ENCODE data around the gene DENND2C. TPM values are rescaled to one million over a fixed set of nuclear protein-coding genes. Genes with fewer than 3 reads are reported as not detected.

The DENND2C gene
- total RNA-seq (2016; rRNA removed; fragmentation: Illumina TruSeq; extraction: Trizol) (0.25 and 0.33 TPM in 2 replicates), polyA plus RNA-seq (2011; rRNA removed) (0.07 and 0.08 TPM in 2 replicates), polyA minus RNA-seq (2011; rRNA and poly(A)+ RNA removed; ENCODE audit: low replicate concordance) (0.20 and 3.4 TPM in 2 replicates), Bru-seq, nascent RNA (percentile 30 among the genes with signal in this experiment), BruChase-seq, experiment 1, labeled RNA remaining after a 6-hour chase (percentile 31 among the genes with signal in this experiment), BruChase-seq, experiment 2, labeled RNA remaining after a 2-hour chase (percentile 28 among the genes with signal in this experiment)
- total RNA-seq (2016; cell fraction: cytosol; rRNA removed; fragmentation: Illumina TruSeq; extraction: Trizol; ENCODE audit: low read depth), result 0.09 TPM in 1 of 2 replicates, not detected in the other
- total RNA-seq (2016; cell fraction: insoluble cytoplasmic fraction; rRNA removed; fragmentation: Illumina TruSeq; extraction: Trizol), result 0.26 and 0.28 TPM in 2 replicates
- total RNA-seq (2016; cell fraction: membrane; rRNA removed; fragmentation: Illumina TruSeq; extraction: Trizol), result 0.14 and 0.19 TPM in 2 replicates
- 0.13 and 0.34 TPM in 2 replicates for total RNA-seq (2016; cell fraction: nucleus; rRNA removed; fragmentation: Illumina TruSeq; extraction: Trizol)
- polyA plus RNA-seq (2011; cell fraction: cytosol; rRNA removed), result 0.08 TPM in 2 replicates
- polyA plus RNA-seq (2011; cell fraction: nucleus; rRNA removed), result 0.10 and 0.13 TPM in 2 replicates
- polyA plus RNA-seq (2012), result 0.11 and 0.32 TPM in 2 replicates
- polyA plus RNA-seq (2016; cell fraction: cytosol; fragmentation: Illumina TruSeq; extraction: Trizol; ENCODE audit: low read depth), result not detected in 2 replicates
- 0.10 and 0.14 TPM in 2 replicates for polyA plus RNA-seq (2016; cell fraction: insoluble cytoplasmic fraction; fragmentation: Illumina TruSeq; extraction: Trizol; ENCODE audit: low read depth)
- polyA plus RNA-seq (2016; cell fraction: membrane; fragmentation: Illumina TruSeq; extraction: Trizol; ENCODE audit: low read depth), result 0.09 and 0.16 TPM in 2 replicates
- polyA plus RNA-seq (2016; cell fraction: nucleus; fragmentation: Illumina TruSeq; extraction: Trizol; ENCODE audit: insufficient read depth, low read depth), result 0.22 and 0.60 TPM in 2 replicates
- 0.20 TPM in 1 of 2 replicates, not detected in the other for polyA minus RNA-seq (2011; cell fraction: cytosol; rRNA and poly(A)+ RNA removed)
- 0.12 and 0.26 TPM in 2 replicates for polyA minus RNA-seq (2011; cell fraction: nucleus; rRNA and poly(A)+ RNA removed)
- long read RNA-seq, experiment 1, result 0 reads
- long read RNA-seq, experiment 2, result 0 reads

GRCh38 chr1:114669562-114670082, at the start of gene DENND2C:
Gene DENND2C, minus strand, starts transcription at chr1:114670049. Its CDS starts 44,065 bp downstream, at chr1:114625984.
- DNase-seq (ENCODE audit: low spot score), result no peak
- CTCF ChIA-PET (ENCODE audit: low intra/inter-chr PET ratio, low total read pairs), result interaction anchor here (2.9 kb wide), 1 partner anchor 323 kb away, joined by 12 read pairs; no protein-coding TSS in a partner anchor
- TF ChIP-seq GATAD2A (CRISPR knock-in tag; IDR thresholded peaks at IDR 0.05), result no peak
- TF ChIP-seq NR1H2 (CRISPR knock-in tag; IDR thresholded peaks at IDR 0.05; ENCODE audit: borderline replicate concordance, low read depth), result no peak
- TF ChIP-seq DBP (CRISPR knock-in tag; IDR thresholded peaks at IDR 0.05; ENCODE audit: not compliant biosample characterization), result no peak
- no peak for TF ChIP-seq ZNF562 (CRISPR knock-in tag; IDR thresholded peaks at IDR 0.05; ENCODE audit: borderline replicate concordance)
- TF ChIP-seq ZNF616 (CRISPR knock-in tag; IDR thresholded peaks at IDR 0.05; ENCODE audit: low read depth), result peak; percentile 54; the same call in 1 of the 2 replicates
- no peak for TF ChIP-seq SRSF1 (optimal IDR thresholded peaks at IDR 0.05; ENCODE audit: low read depth, low read length)
- TF ChIP-seq ATF6 (CRISPR knock-in tag; conservative IDR thresholded peaks at IDR 0.05), result no peak
- TF ChIP-seq DZIP1 (CRISPR knock-in tag; IDR thresholded peaks at IDR 0.05), result no peak
- TF ChIP-seq HOMEZ (CRISPR knock-in tag; IDR thresholded peaks at IDR 0.05; ENCODE audit: low read depth), result no peak
- no peak for TF ChIP-seq ZFP37 (CRISPR knock-in tag; IDR thresholded peaks at IDR 0.05; ENCODE audit: borderline replicate concordance)
- 0 out of 2 replicates have a peak, but pooled peaks have one; percentile 53 for TF ChIP-seq AHR (CRISPR knock-in tag; IDR thresholded peaks at IDR 0.05)
- no peak for TF ChIP-seq PITX1 (CRISPR knock-in tag; IDR thresholded peaks at IDR 0.05)

More at GRCh38 chr1:114669562-114670082, at the start of gene DENND2C:
- H3K36me3 ChIP-seq (replicated peaks in 1 of 2; ENCODE audit: control insufficient read depth in 1 of 2, insufficient read depth in 2 of 2, low read length in 2 of 2), result no peaks in the 10 kb centered on the region
- peak within 1 kb of the TSS; percentile 32; the same call in 1 of the 2 replicates for H3K9ac ChIP-seq (ENCODE audit: insufficient read depth, low read depth, low read length)
- no peak within 1 kb of the TSS for H3K27ac ChIP-seq (ENCODE audit: extremely low read length, insufficient read depth, low read length)
- H3K27me3 ChIP-seq (ENCODE audit: control insufficient read depth in 1 of 2, insufficient read depth in 2 of 2, low read length in 2 of 2), result peaks cover 0 to 23% of the 10 kb centered on the region in 2 experiments; a peak in 1 of 5 replicates
- ATAC-seq (peak; percentile 74), FAIRE-seq (no peak)
- peak within 1 kb of the TSS; percentile 99 for H3K4me2 ChIP-seq (ENCODE audit: low read depth, low read length)
- no peaks in the 10 kb centered on the region for H3K79me2 ChIP-seq (ENCODE audit: insufficient read depth, low read length)
- no TSS peak for BruUV-seq (replicated peaks)
- H2AFZ ChIP-seq (ENCODE audit: low read length), result peak within 1 kb of the TSS; percentile 74
- in situ Hi-C loops (cut with HindIII; ENCODE audit: extremely low pct_ligation_motif_present, low pct_unique_long_range_greater_than_20kb) (no loop called here), intact Hi-C loops (cut with micrococcal nuclease; ENCODE audit: unreplicated experiment) (loop anchor here (2.0 kb wide), 1 partner anchor 323 kb away; no protein-coding TSS in a partner anchor)
- WGBS (ENCODE audit: low lambda C conversion rate), result under 1% methylated on average over 18 of the region's 50 CpGs
- peaks cover 17% of the 10 kb centered on the region for H3K4me1 ChIP-seq (ENCODE audit: insufficient read depth, low read length)
- peak within 1 kb of the TSS; percentile 53 to 80 (median 65) for H3K4me3 ChIP-seq (replicated peaks in 1 of 3; ENCODE audit: insufficient read depth in 1 of 3, low read depth in 2 of 3, low read length in 3 of 3)
- POLR2A ChIA-PET, result interaction anchor here (0.7 to 1.7 kb wide), 3 partner anchors 47 to 111 kb away, joined by 4 to 8 read pairs (median 4); partner anchors contain the start of genes NRAS and SIKE1
- H4K20me1 ChIP-seq (ENCODE audit: insufficient read depth, low read length), result no peaks in the 10 kb centered on the region
- no peaks in the 10 kb centered on the region for H3K9me3 ChIP-seq (ENCODE audit: low read length)
